GM12873 (cell line): ENCODE measurements around the gene ZNF770.

Experiments used
- CTCF ChIP-seq: IDR thresholded peaks from 2 replicates; pipeline ENCODE4 v1.5.1; 2012; ENCODE audit warnings: low read depth, mild to moderate bottlenecking, moderate library complexity, low read length, control low read depth; ENCODE audit not compliant: insufficient read depth; ENCODE audit errors: missing control alignments

Gene ZNF770

GRCh38 chr15:34944936-34945335 lies 43.2 kb downstream of the ZNF770 start:
- no peak for TF ChIP-seq CTCF

- no peak for TF ChIP-seq CTCF
Observed at GRCh38 chr15:34943711-34944110, 44.4 kb downstream of the ZNF770 start.

GRCh38 chr15:34942363-34942762 lies 45.7 kb downstream of the ZNF770 start:
- TF ChIP-seq CTCF: no peak

GRCh38 chr15:34941831-34942230 lies 46.3 kb downstream of the ZNF770 start:
- no peak for TF ChIP-seq CTCF

- no peak for TF ChIP-seq CTCF
Observed at GRCh38 chr15:34941185-34941698, 46.8 kb downstream of the ZNF770 start.

- no peak for TF ChIP-seq CTCF
Observed at GRCh38 chr15:34933432-34933975, 54.6 kb downstream of the ZNF770 start.
